ENCODE results near the gene GOLIM4.

DNA sequence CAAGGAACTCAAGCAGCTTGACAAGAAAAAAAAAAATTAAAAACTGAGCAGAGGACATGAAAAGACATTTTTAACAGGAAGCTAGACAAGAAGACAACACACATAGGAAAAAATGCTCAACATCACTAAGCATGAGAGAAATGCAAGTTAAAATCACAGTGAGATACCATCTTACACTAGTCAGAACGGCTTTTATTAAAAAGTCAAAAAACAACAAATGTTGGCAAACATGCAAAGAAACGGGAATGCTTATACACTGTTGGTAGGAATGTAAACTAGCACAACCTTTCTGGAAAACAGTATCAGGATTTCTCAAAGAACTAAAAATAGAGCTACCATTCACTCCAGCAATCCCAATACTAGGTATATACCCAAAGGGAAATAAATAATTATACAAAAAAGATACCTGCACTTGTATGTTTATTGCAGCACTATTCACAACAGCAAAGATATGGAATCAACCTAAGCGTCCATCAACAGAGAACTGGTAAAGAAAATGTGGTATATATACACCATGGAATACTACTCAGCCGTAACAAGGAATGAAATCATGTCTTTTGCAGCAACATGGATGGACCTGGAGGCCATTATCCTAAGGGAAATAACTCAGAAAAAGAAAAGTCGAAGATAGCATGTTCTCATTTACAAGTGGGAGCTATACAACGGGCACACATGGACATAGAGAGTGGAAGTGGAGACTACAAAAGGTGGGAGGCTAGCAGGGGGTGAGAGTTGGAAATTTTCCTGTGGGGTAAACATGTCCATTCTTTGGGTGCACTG lies 5.2 kb downstream of the GOLIM4 start:
- TF ChIP-seq, protein P1, sequence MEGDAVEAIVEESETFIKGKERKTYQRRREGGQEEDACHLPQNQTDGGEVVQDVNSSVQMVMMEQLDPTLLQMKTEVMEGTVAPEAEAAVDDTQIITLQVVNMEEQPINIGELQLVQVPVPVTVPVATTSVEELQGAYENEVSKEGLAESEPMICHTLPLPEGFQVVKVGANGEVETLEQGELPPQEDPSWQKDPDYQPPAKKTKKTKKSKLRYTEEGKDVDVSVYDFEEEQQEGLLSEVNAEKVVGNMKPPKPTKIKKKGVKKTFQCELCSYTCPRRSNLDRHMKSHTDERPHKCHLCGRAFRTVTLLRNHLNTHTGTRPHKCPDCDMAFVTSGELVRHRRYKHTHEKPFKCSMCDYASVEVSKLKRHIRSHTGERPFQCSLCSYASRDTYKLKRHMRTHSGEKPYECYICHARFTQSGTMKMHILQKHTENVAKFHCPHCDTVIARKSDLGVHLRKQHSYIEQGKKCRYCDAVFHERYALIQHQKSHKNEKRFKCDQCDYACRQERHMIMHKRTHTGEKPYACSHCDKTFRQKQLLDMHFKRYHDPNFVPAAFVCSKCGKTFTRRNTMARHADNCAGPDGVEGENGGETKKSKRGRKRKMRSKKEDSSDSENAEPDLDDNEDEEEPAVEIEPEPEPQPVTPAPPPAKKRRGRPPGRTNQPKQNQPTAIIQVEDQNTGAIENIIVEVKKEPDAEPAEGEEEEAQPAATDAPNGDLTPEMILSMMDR (IDR thresholded peaks at IDR 0.05; ENCODE audit: low read depth, low read length): no peak
- no peak for TF ChIP-seq EZH2phosphoT487 (IDR thresholded peaks at IDR 0.05; ENCODE audit: low read depth)
